GM18858 (cell line): ENCODE data around the gene BMAL1.

Experiments used
- ATAC-seq: cut with Tn5 transposase; IDR thresholded peaks from one replicate; pipeline ENCODE4 v1.9.1; 2021; ENCODE audit not compliant: unreplicated experiment

The BMAL1 gene

DNA sequence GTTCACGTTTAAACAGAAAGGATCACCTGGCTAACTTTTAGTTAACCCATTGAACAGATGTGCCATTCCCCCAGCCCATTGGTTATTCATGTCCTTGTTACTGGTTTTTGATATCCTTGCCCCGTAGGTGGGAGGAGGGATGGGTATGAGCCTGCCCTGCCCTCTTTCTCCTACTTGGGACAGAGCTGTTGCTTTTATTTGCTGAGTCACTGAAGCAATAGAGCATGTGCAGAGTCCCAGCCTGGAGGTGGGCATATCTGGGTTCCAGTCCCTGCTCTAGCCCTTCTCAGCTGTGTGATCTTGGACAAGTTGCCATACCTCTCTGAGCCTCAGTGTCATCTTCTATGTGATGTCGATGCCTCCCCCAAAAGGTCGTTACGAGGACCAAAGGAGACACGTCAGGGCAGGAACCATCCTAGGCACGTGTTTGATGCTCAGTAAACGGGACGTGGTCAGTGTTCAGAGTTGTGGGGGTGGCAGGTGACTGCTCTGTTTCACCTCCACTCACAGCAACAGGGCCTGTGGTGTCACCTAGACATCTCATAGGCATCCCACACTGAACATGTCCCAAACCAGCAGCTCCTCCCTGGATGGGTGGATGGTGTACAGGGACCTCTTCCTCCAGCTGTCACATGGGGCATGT, 61.0 kb downstream of the BMAL1 start:
- no peak for ATAC-seq

DNA sequence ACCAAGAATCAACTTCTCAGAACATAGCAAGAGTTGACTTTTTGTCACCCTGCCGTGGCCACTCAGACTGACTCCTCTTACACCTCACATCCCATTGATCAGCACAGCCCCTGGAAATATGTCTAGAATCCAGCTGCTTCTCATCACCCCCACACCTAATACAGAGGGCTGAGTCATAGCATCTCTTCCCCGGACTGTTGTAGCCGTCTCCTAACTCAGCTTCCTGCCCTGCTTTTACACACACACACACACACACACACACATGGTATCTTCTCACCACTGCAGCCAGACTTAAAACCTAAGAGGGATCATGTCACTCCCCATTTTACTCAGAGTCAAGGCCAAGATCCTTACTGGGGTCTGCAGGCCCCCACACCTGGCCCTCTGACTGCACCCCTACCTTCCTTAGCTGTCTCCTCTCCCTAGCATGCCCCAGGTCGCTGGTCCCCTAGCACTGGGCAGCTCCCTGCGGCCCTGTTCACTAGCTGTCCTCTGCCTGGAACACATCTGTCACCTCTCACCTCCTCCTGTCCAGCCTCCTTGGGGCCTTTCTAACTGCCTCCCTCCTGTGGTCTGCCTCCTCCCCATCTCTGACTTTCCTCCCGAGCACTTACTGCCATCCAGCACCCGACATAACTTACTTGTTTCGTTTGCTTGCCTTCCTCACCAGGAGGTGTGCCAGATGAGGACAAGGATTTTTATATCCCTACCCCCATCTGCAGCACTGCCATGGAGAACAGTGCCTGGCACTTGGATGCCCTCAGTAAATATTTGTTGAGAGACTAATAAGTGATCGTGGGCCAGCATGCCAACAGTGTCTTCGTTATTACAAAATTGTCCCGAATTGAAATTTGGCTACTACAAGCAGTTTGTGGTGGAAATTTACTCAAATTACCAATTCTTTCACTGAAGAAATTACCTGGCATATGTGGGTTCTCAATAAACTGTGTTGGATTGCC, 61.9 kb downstream of the BMAL1 start:
- ATAC-seq = no peak

DNA sequence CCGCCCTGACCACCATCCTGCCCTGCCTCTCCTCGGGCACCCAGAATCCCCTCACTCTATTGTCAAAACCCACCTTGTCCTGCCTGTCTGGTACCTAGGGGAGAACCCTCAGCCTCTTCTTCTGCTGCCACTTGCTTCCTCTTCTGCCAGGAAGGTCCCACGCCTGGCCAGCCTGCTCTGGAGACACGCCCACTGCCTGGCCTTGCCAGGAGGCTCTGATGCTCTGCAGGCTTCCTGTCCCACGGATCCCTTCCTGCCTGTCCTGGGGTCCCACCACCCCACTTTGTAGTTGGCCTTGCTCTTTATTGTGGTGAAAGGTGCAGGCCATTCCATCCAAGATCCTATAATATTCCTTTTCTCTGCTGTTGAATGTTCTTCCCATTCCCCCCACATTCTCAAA, 63.4 kb downstream of the BMAL1 start:
- no peak for ATAC-seq

DNA sequence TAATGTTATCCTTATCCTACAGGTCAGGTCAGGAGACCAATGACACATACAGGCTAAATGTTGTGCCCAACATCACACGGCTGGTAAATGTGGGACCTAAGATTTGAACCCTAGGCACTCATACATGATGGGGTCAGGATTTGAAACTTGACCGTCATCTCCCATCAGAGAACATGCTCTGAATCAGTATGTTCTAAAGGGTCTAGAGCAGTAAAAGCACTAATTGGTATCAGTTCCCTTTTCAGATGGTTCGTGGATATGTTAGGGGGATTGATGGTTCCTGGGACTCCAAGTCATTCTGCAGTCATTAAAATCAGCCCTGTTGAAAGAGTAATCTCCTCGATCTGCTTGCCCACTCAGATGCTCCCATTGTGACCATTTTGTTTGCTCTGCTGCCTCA, 65.5 kb downstream of the BMAL1 start:
- ATAC-seq = peak; percentile 49

DNA sequence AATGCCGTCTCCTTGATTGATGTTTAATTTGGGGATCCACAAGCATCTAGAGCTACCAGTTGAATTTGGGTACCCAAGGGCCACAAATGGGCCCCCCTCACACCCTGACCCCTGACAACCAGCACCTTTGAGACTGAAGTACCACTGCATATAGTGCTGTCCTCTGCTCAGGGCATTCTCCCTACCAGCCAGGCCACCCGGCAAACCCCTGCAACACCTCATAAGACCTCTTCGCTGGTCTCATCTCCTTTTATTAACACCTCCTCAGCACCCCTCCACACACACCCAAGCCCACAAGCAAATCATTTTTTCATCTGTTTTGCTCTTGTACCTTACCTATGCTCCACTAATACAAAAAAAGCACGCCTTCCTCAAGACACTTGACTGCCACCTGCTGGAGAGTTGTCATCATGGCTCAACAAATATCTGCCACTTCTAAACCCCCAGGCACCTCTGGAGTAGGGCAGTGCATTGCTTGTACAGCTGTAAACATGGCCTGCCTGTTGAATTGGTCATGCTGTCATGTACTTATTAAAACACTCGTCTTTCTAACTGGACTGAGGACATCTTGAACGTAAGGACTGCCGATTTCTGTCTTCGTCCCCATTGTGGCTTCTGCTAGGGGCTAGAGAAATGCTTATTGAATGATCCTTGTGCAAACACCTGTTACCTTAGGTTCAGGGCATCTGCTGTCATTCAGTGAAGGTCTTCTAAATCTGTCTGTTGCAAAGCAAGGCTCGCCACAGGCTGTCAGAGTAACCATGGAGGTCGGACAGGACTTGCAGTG, 66.5 kb downstream of the BMAL1 start:
- peak; percentile 46 for ATAC-seq

DNA sequence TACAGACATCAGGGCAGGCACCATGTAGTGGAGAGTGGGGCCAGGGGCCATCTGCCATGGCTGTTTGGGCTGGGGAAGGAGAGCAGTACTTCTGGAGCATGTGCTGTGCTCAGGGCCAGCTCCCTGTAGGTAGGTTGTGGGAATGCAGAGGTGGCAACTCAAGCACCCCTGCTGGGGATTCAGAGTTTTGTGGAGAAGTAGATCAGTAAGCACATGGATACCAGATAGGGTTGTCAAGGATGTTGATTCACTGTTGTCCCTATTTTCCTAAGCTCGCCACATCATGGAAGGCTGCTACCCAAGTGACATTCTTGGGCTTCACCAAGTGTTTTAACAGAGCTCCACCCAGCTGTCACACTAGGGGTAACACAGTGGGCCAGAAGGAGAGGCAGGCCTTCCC, 67.2 kb downstream of the BMAL1 start:
- ATAC-seq = no peak

DNA sequence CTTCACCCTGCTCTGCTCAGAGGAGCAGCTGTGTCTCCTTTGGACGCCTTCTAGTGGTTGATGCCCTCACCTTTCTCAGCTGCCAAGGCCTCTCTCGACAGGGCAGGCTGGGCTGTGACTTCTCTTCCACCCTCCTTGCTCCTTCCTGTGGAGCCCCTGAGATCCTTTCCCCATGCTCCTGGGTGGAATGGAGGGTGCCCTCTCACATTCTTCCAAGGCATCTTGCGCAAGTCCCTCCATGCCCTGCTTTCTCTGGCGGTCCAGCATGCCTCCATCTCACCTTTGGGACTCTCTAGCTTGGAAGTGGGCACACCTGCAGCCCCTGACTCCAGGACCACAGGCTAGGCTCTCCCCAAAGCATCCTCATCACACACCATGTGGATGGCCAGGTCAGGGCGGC, 68.9 kb downstream of the BMAL1 start:
- no peak for ATAC-seq

DNA sequence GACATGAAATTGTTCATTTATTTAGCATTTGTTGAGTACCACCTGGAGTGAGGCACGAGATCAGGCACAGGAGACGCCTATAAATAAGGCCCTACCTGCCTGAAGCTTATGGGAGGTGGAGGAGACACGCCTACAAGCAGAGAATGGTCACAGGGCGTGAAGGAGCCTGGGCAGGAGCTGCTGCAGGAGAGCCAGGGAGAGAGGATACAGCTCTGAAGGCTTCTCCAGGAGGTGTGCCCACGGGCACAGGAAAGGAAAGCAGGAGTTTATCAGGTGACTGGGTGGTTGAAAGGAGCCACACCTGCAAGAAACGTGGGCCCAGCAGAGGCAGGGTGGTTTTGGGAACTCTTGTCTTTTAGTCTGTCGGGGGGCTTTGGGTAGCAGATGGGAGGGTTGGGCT, 70.3 kb downstream of the BMAL1 start:
- no peak for ATAC-seq

DNA sequence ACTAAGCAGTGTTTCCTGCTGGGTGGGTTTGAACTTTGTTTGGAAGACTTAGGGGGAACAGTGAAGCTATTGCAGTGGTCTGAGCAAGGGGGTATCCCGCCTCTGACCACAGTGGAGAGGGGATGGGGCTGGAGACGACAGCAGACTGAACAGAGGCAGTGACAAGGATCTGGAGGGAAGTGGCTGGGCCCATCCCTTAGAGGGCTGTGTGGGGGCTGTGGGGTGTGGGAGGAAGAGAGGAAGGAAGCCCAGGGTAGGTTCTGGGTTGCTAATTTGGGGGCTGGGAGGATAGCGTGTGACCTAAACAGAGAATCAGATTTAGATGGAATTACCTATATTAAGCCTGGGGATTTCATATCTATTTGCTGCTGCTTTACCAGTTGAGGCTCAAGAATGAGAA, 70.7 kb downstream of the BMAL1 start:
- no peak for ATAC-seq

DNA sequence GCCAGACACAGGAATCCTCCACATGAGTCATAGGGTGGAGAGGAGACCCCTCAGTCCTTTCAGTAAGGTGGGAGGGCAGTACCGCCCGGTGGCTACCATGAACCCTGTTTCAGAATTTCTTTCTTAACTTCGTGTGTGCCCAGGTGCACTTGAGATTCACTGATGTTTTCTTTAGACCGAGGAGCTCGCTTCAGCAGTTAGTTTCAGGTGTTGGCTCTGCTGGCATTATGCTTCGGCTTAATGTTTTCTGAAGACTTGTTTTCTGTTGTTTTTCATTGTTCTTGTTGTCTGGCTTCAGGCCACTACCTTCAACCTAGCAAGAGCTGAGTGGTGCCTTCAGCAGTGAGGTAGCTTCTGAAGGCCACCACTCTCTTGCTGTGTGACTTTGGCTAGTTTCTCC, 71.5 kb downstream of the BMAL1 start:
- no peak for ATAC-seq

DNA sequence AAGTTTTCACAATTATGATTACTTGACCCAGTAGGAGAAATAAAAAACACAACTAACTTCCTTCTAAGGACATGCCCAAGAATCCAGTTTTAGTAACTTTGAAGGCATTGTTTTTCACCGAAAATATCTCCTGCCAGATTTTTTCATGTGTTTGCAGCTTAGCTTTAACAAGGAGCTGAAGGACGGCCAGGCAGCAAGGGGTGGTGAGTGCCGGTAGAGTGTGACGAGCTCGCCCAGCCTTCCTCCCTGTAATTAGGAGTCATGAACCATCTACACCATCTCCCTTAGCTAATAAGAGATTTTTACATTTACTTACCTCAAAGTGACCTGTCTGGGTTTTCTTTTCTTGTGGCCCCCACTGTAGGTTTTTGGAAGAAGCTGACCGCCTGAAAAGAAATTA, 72.0 kb downstream of the BMAL1 start:
- ATAC-seq = no peak

DNA sequence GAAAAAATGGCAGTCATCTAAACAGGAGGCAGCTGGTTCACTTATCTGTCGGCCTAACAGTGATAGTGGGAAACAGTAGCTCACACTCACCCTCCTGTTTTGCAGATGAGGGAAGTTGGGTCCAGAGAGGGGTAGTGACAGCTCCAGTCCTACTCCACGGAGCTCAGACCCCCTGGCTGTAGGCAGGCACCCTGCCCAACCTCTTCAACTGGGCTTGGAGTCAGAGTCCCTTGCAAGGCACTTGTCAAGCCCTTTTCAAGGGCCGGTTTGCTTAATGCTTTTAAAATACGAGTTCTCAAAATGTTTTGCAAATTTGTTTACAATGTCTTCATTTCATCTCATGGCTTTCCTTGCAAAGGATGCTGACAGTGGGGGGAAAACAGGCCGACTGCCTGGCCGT, 75.1 kb downstream of the BMAL1 start:
- no peak for ATAC-seq

DNA sequence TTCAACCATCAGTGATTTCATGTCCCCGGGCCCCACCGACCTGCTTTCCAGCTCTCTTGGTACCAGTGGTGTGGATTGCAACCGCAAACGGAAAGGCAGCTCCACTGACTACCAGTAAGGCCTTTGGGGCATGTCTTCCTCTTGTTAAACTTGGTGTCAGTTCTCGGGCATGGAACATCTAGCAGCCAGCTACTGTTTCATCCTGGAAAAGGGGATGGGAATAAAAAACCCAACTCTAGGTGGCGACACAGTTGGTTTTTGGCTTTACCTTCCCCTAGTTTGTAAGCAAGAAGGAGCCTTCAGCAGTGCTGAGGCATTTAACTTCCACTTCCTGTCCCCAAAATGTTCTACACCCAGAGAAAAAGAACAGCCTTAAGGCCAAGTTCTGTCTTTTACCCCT, 76.7 kb downstream of the BMAL1 start:
- ATAC-seq = no peak

DNA sequence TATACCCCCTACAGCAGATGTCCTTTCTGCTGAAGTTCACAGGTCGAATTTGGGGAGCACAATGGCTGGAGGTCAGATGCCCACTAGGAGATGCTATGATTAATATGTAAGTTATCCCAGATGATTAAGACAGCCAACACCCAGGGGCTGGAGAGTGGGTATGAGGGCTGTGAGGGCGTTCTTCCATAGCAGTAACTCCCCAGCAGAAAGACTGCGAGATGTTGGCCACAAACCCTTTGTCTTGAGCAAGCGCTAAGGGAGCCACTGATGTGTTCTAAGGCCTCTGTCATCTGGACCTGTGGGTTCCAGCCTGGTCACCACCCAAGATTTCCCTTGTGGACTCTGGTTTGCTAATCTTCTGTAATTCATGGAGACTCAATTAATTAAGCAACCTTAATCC, 77.6 kb downstream of the BMAL1 start:
- no peak for ATAC-seq

DNA sequence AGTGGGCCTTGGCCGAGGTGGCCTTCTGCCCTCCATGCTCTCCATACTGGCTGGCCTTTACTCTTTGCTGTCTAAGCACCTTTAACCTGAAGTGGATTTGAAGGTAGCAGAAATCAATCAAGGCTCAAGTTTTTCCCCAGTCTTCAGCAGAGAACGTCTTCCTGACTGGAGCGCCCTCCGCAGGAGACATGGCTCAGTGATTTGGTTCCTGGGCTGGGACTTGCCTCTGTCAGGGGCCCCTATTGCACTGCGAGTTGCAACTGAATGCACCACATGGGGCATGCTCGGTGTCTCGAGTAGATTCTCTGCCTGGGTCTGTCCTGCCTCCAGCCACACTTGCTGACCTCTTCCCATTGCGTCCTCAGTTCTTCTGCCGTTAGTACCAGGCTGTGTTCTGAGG, 79.6 kb downstream of the BMAL1 start:
- no peak for ATAC-seq

DNA sequence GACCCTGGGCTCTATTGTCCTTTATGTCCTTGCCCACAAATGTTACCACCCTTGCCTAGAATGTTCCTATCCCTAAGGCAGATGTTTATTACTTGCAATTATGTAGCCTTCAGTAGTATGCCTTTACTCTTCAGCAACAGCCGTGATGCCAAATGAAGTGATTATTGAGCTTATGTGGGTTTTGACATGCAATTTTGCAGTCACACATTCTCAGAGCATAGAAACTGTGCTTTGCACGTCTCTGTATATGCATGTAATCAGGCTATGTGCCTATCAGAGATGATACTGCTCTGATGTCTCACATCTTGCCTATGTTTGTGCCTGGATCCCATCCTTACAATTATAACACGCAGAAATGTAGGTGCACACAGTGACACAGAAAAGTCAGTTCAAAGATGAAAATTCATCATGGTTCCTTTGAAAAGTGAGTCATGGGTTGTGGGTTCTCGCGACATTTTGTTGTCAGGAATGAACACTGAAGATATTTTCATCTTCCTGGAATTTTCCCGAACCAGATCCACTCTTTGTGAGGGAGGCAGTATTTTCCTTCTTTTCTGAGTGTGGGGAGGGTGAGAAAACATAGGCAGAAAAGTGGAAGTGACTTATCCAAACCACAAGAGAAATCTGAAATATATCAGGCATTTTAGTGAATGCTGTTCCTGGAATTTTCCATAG, 81.1 kb downstream of the BMAL1 start:
- no peak for ATAC-seq

DNA sequence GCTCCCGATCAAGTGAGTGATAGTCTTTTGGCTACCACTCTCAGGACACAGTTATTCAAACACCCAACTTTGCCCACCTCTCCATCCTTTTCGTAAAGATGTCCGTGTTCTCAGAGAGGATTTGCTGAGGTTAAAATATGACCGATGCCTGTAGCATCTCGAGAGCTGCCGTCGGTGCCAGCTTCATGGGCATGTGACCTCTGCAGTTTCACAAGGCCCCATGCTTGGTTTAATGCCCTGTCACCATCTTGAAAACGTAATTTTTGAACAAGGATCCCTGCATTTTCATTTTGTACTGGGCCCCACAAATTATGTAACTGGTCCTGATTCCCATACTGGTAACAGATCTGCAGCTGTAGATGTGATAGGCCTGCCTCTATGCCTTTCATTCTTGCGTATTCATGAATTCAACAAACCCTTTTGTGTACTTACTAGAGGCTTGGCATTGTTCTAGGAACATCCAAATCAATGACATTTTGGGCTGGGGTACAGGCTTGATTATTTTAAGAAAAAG, 85.1 kb downstream of the BMAL1 start:
- ATAC-seq = no peak

DNA sequence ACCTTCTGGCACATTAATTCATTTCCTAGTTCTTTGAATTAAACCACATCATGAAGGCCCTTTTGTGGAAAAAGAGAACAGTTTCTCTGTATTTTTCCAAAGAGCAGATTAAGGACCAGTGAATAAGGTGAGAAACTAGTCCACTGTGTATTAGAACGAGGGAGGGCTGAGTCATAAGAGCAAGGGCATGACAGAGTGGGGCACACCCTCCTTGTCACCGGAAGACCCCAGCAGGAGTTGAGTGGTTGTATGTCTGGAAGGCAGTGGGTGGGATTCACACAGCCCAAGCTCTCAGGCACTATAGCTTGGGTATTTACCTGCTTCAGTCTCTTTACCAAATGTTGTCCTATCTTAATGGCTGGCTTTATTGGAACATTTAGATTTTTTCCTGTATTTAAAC, 86.8 kb downstream of the BMAL1 start:
- ATAC-seq = no peak

DNA sequence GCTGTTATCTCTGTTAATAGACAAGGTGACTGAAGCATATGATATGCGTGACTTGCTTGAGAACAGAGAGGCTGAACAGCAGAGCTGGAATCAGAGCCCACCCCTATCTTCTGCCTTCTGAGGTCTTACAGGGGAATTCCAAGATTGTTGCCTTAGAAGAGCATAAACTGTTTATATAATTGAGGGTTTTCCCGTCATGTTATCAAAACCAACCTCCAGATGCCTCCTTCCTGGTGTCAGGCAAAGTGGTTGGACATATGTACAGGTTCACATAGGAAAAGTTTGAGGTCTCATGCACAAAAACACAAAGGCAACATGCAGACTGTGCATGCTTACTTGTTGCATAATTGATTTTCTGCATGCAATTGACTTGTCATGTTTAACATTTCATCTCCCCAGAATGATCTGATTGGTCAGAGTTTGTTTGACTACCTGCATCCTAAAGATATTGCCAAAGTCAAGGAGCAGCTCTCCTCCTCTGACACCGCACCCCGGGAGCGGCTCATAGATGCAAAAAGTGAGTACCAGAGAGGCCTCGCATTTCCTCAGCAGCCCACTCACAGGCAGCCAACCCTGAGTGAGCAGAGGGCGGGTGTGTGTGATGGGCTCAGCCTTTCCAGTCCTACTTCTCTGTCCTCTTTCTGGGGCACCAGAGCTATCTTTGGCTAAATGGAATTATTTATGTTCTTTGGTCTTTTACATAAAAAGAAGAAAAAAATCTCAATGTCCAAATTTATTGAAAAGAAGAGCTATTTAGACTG, 88.9 kb downstream of the BMAL1 start:
- ATAC-seq = no peak

DNA sequence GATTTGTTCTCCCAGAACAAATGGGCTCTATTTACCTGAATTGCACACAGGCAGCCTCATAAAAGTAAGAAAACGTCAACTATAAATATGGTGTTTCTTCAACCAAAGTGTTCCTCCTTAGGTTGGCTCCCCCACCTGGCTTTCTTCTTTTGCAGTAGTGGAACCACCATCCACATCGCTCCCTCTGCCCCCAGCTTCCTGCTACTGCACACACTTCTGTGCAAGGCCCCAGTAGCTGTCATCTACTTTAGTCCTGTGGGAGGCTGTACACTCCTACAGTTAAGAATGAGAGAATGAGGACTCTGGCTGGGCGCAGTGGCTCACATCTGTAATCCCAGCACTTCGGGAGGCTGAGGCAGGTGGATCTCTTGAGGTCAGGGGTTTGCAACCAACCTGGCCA, 89.5 kb downstream of the BMAL1 start:
- ATAC-seq = no peak
